K562 (cell line): ENCODE results near the gene PRR29. TPM values are rescaled to one million over a fixed set of nuclear protein-coding genes. Genes with fewer than 3 reads are reported as not detected.

ENCODE experiments used
- CHD1 ChIP-seq: fragments of 200-600 bp; sonication (generic); IDR thresholded peaks from one replicate; pipeline ENCODE4 v1.6.1; 2012; ENCODE audit warnings: mild to moderate bottlenecking, moderate library complexity, low read length, inconsistent platforms
- HMG20B ChIP-seq: fragments of 250-450 bp; sonication (Bioruptor Pico); IDR thresholded peaks from 2 replicates; pipeline ENCODE4 v1.5.0; 2021; ENCODE audit warnings: mild to moderate bottlenecking
- IFI16 ChIP-seq: fragments of 250-450 bp; sonication (Bioruptor Pico); IDR thresholded peaks from 2 replicates; pipeline ENCODE4 v2.1.2; 2022; ENCODE audit warnings: mild to moderate bottlenecking, inconsistent platforms
- NEUROD1 ChIP-seq: fragments of 150-350 bp; IDR thresholded peaks from 2 replicates; pipeline ENCODE4 v1.6.1; 2014; ENCODE audit warnings: borderline replicate concordance, low read length, low read depth; ENCODE audit not compliant: partially characterized antibody
- PYGO2 ChIP-seq: fragments of 450-650 bp; IDR thresholded peaks from 2 replicates; pipeline ENCODE4 v1.6.1; 2016; ENCODE audit warnings: mild to moderate bottlenecking, missing genetic modification characterization, moderate library complexity, missing compliant biosample characterization
- RFX7 ChIP-seq: fragments of 250-450 bp; sonication (Bioruptor Pico); IDR thresholded peaks from 2 replicates; pipeline ENCODE4 v1.5.1; 2021; ENCODE audit warnings: mild to moderate bottlenecking
- ZNF217 ChIP-seq: sonication (generic); formaldehyde crosslinking; IDR thresholded peaks from 2 replicates; pipeline ENCODE4 v1.8.0; 2022; ENCODE audit warnings: mild to moderate bottlenecking, missing genetic modification reagents
- polyA plus RNA-seq, 8 experiments: library from polyadenylated mRNA; depleted of rRNA in 4 of 8; stranded (reverse) in 5 of 8; unstranded in 3 of 8; fragments of >200 nt; fragmentation: Nextera tagmentation in 2 of 8; fragmentation: Illumina TruSeq in 1 of 8; extraction: Ambion mirVana in 2 of 8; extraction: Trizol in 1 of 8; gene quantifications; 2 replicates each; pipeline versions ENCODE4 v1.2.1 to v1.2.3, GENCODE V29; 2011 to 2014; ENCODE audit warnings: inconsistent platforms in 1 of 8, missing spikeins in 1 of 8
- total RNA-seq, 7 experiments: library from RNA; depleted of rRNA in 6 of 7; stranded (reverse); fragments of >200 nt in 6 of 7; fragmentation: Illumina TruSeq in 2 of 7; extraction: Trizol in 2 of 7; gene quantifications; 2 replicates each; pipeline versions ENCODE4 v1.2.1 to v1.2.3, GENCODE V29; 2011 to 2021; ENCODE audit warnings: low replicate concordance in 1 of 7
- TF ChIP-seq, protein P1 (sequence below): fragments of 200-400 bp; formaldehyde crosslinking; IDR thresholded peaks from 2 replicates; pipeline ENCODE4 v1.6.1; 2017; ENCODE audit warnings: mild to moderate bottlenecking, low read depth, low read length, moderate library complexity
- TF ChIP-seq, protein P2 (sequence below): fragments of 450-650 bp; IDR thresholded peaks from 2 replicates; pipeline ENCODE4 v1.7.1; 2018; ENCODE audit warnings: mild to moderate bottlenecking, low read depth; ENCODE audit not compliant: partially characterized antibody
- TF ChIP-seq, protein P3 (sequence below): fragments of 450-650 bp; IDR thresholded peaks from 2 replicates; pipeline ENCODE4 v1.6.1; 2018; ENCODE audit not compliant: partially characterized antibody
- TF ChIP-seq, protein P4 (sequence below): fragments of 200-800 bp; sonication (Bioruptor generic); IDR thresholded peaks from 2 replicates; pipeline ENCODE4 v1.6.1; 2017; ENCODE audit warnings: missing genetic modification characterization, missing compliant biosample characterization
- TF ChIP-seq, protein P5 (sequence below): sonication (generic); formaldehyde crosslinking; IDR thresholded peaks from 2 replicates; pipeline ENCODE4 v1.8.1; 2023; ENCODE audit warnings: mild to moderate bottlenecking, missing genetic modification reagents
- TF ChIP-seq, protein P6 (sequence below): sonication (generic); formaldehyde crosslinking; IDR thresholded peaks from 2 replicates; pipeline ENCODE4 v1.8.1; 2022; ENCODE audit warnings: missing genetic modification reagents

The PRR29 gene
- total and polyA plus RNA-seq, 9 of the 15 experiments (the other 6 are each of a cell fraction or from before 2014, with no cell fraction given): 0.08 to 0.58 (median 0.15) TPM; not detected in 5

DNA sequence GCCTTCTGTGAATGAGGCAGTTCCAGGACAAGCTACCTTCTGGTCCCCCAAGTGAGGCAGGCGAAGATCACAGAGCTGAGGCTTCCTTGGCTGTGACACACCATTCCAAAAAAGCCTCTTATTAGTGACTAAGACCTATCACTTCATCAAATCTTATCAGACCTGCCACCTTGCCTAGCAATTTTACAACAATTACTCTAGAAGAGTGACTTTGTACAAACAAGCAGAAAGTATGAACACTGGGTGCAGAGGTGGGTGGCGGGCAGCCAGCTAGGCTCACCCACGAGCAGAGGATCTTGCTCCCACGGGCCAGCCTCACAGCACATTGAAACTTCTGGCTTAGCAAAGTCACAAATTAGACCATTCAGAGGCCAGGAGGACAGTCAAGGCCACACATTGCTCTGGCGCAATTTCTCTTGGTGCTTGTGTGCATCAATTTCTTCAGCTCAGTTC lies 24.5 kb downstream of the PRR29 start (continued):
- TF ChIP-seq, protein P1, sequence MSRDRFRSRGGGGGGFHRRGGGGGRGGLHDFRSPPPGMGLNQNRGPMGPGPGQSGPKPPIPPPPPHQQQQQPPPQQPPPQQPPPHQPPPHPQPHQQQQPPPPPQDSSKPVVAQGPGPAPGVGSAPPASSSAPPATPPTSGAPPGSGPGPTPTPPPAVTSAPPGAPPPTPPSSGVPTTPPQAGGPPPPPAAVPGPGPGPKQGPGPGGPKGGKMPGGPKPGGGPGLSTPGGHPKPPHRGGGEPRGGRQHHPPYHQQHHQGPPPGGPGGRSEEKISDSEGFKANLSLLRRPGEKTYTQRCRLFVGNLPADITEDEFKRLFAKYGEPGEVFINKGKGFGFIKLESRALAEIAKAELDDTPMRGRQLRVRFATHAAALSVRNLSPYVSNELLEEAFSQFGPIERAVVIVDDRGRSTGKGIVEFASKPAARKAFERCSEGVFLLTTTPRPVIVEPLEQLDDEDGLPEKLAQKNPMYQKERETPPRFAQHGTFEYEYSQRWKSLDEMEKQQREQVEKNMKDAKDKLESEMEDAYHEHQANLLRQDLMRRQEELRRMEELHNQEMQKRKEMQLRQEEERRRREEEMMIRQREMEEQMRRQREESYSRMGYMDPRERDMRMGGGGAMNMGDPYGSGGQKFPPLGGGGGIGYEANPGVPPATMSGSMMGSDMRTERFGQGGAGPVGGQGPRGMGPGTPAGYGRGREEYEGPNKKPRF: no peak
- TF ChIP-seq, protein P2, sequence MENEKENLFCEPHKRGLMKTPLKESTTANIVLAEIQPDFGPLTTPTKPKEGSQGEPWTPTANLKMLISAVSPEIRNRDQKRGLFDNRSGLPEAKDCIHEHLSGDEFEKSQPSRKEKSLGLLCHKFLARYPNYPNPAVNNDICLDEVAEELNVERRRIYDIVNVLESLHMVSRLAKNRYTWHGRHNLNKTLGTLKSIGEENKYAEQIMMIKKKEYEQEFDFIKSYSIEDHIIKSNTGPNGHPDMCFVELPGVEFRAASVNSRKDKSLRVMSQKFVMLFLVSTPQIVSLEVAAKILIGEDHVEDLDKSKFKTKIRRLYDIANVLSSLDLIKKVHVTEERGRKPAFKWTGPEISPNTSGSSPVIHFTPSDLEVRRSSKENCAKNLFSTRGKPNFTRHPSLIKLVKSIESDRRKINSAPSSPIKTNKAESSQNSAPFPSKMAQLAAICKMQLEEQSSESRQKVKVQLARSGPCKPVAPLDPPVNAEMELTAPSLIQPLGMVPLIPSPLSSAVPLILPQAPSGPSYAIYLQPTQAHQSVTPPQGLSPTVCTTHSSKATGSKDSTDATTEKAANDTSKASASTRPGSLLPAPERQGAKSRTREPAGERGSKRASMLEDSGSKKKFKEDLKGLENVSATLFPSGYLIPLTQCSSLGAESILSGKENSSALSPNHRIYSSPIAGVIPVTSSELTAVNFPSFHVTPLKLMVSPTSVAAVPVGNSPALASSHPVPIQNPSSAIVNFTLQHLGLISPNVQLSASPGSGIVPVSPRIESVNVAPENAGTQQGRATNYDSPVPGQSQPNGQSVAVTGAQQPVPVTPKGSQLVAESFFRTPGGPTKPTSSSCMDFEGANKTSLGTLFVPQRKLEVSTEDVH: no peak
- TF ChIP-seq, protein P3, sequence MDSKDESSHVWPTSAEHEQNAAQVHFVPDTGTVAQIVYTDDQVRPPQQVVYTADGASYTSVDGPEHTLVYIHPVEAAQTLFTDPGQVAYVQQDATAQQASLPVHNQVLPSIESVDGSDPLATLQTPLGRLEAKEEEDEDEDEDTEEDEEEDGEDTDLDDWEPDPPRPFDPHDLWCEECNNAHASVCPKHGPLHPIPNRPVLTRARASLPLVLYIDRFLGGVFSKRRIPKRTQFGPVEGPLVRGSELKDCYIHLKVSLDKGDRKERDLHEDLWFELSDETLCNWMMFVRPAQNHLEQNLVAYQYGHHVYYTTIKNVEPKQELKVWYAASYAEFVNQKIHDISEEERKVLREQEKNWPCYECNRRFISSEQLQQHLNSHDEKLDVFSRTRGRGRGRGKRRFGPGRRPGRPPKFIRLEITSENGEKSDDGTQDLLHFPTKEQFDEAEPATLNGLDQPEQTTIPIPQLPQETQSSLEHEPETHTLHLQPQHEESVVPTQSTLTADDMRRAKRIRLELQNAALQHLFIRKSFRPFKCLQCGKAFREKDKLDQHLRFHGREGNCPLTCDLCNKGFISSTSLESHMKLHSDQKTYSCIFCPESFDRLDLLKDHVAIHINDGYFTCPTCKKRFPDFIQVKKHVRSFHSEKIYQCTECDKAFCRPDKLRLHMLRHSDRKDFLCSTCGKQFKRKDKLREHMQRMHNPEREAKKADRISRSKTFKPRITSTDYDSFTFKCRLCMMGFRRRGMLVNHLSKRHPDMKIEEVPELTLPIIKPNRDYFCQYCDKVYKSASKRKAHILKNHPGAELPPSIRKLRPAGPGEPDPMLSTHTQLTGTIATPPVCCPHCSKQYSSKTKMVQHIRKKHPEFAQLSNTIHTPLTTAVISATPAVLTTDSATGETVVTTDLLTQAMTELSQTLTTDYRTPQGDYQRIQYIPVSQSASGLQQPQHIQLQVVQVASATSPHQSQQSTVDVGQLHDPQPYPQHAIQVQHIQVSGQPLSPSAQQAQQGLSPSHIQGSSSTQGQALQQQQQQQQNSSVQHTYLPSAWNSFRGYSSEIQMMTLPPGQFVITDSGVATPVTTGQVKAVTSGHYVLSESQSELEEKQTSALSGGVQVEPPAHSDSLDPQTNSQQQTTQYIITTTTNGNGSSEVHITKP: no peak
- TF ChIP-seq CHD1: no peak
- TF ChIP-seq ZNF217 (CRISPR knock-in tag): no peak
- TF ChIP-seq HMG20B (CRISPR knock-in tag): no peak
- TF ChIP-seq RFX7: no peak
- no peak for TF ChIP-seq IFI16 (CRISPR knock-in tag)
- TF ChIP-seq, protein P4, sequence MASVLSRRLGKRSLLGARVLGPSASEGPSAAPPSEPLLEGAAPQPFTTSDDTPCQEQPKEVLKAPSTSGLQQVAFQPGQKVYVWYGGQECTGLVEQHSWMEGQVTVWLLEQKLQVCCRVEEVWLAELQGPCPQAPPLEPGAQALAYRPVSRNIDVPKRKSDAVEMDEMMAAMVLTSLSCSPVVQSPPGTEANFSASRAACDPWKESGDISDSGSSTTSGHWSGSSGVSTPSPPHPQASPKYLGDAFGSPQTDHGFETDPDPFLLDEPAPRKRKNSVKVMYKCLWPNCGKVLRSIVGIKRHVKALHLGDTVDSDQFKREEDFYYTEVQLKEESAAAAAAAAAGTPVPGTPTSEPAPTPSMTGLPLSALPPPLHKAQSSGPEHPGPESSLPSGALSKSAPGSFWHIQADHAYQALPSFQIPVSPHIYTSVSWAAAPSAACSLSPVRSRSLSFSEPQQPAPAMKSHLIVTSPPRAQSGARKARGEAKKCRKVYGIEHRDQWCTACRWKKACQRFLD (CRISPR knock-in tag): no peak; the same call in 1 of the 2 replicates
- TF ChIP-seq, protein P5, sequence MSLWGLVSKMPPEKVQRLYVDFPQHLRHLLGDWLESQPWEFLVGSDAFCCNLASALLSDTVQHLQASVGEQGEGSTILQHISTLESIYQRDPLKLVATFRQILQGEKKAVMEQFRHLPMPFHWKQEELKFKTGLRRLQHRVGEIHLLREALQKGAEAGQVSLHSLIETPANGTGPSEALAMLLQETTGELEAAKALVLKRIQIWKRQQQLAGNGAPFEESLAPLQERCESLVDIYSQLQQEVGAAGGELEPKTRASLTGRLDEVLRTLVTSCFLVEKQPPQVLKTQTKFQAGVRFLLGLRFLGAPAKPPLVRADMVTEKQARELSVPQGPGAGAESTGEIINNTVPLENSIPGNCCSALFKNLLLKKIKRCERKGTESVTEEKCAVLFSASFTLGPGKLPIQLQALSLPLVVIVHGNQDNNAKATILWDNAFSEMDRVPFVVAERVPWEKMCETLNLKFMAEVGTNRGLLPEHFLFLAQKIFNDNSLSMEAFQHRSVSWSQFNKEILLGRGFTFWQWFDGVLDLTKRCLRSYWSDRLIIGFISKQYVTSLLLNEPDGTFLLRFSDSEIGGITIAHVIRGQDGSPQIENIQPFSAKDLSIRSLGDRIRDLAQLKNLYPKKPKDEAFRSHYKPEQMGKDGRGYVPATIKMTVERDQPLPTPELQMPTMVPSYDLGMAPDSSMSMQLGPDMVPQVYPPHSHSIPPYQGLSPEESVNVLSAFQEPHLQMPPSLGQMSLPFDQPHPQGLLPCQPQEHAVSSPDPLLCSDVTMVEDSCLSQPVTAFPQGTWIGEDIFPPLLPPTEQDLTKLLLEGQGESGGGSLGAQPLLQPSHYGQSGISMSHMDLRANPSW (CRISPR knock-in tag): no peak
- TF ChIP-seq, protein P6, sequence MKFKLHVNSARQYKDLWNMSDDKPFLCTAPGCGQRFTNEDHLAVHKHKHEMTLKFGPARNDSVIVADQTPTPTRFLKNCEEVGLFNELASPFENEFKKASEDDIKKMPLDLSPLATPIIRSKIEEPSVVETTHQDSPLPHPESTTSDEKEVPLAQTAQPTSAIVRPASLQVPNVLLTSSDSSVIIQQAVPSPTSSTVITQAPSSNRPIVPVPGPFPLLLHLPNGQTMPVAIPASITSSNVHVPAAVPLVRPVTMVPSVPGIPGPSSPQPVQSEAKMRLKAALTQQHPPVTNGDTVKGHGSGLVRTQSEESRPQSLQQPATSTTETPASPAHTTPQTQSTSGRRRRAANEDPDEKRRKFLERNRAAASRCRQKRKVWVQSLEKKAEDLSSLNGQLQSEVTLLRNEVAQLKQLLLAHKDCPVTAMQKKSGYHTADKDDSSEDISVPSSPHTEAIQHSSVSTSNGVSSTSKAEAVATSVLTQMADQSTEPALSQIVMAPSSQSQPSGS: no peak
- TF ChIP-seq NEUROD1: no peak
- TF ChIP-seq PYGO2: no peak
